ENCODE data around the gene FKBP15.

DNA sequence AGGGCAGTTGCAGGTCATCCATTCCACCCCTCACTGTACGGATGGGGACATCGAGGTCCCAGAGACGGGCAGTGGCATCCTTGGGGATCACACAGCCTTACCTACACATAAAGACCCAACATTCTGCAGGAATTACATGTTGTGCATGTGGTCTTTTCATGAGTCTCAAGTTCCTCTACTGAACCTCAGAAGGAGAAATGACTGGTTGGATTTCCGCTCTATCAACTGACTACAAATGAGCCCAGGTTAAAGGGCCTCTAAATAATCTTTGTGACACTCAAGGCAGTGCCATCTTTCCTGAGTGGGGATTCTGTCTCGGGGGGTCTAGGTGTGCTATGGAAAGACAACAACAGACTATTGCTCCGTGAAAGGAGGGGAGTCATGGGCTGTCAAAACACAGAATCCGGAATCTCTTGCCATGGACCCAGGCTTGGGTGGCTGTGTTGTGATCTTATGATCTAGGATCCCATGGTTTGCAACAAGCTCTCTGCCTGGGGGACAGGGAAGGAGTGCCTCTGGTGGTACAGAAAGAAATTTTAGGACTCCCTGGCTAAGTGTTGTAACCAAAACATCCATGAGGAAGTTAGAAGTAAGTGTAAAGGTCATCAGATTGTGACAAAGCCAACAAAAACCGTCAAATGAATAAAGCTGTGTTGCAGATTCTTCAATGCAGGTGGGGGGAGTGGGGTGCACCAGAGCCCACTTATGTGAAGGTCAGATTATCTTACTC lies 72.1 kb downstream of the FKBP15 start:
- TF ChIP-seq, protein P1, sequence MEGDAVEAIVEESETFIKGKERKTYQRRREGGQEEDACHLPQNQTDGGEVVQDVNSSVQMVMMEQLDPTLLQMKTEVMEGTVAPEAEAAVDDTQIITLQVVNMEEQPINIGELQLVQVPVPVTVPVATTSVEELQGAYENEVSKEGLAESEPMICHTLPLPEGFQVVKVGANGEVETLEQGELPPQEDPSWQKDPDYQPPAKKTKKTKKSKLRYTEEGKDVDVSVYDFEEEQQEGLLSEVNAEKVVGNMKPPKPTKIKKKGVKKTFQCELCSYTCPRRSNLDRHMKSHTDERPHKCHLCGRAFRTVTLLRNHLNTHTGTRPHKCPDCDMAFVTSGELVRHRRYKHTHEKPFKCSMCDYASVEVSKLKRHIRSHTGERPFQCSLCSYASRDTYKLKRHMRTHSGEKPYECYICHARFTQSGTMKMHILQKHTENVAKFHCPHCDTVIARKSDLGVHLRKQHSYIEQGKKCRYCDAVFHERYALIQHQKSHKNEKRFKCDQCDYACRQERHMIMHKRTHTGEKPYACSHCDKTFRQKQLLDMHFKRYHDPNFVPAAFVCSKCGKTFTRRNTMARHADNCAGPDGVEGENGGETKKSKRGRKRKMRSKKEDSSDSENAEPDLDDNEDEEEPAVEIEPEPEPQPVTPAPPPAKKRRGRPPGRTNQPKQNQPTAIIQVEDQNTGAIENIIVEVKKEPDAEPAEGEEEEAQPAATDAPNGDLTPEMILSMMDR (IDR thresholded peaks at IDR 0.05; ENCODE audit: borderline replicate concordance, extremely low read depth, low read length, poor library complexity, severe bottlenecking) = no peak
- TF ChIP-seq EZH2 (IDR thresholded peaks at IDR 0.05; ENCODE audit: borderline replicate concordance, low read depth, low read length, severe bottlenecking) = no peak

All from DND-41 (cell line).